GM19240 (cell line): ENCODE measurements around the gene DISP3.
"Not testable (repeated sequence)": the region's sequence is repeated elsewhere in the genome, so short reads cannot be mapped to it uniquely, and the experiment has no call there.

Experiments
- DNase-seq: peaks from one replicate; pipeline ENCODE4 v3.0.0; 2011; ENCODE audit warnings: low spot score; ENCODE audit not compliant: insufficient read length

Gene DISP3

GRCh38 chr1:11571906-11572616 lies 93.1 kb downstream of the DISP3 start:
- DNase-seq, result no peak

GRCh38 chr1:11573116-11573692 lies 94.2 kb downstream of the DISP3 start:
- DNase-seq, result no peak

- no peak for DNase-seq
These were observed 96.6 kb downstream of the DISP3 start for GRCh38 chr1:11575553-11575952.

GRCh38 chr1:11576109-11576875 lies 97.3 kb downstream of the DISP3 start:
- DNase-seq, result no peak

- no peak for DNase-seq
These were observed 99.0 kb downstream of the DISP3 start for GRCh38 chr1:11578004-11578403.

- no peak for DNase-seq
These were observed 100.6 kb downstream of the DISP3 start for GRCh38 chr1:11579506-11579905.

GRCh38 chr1:11580049-11580448 lies 101.1 kb downstream of the DISP3 start:
- DNase-seq, result not testable (repeated sequence)

- DNase-seq, result no peak
These were observed 102.6 kb downstream of the DISP3 start for GRCh38 chr1:11581445-11581991.

GRCh38 chr1:11585389-11585788 lies 106.4 kb downstream of the DISP3 start:
- no peak for DNase-seq
